ENCODE results near the gene RBM19. TPM values are rescaled to one million over a fixed set of nuclear protein-coding genes. Genes with fewer than 3 reads are reported as not detected.
"Not testable (repeated sequence)": the region's sequence is repeated elsewhere in the genome, so short reads cannot be mapped to it uniquely, and the experiment has no call there.

The RBM19 gene
- total and polyA plus RNA-seq, 9 donors: 11.6 to 44.0 (median 33.9) TPM

DNA sequence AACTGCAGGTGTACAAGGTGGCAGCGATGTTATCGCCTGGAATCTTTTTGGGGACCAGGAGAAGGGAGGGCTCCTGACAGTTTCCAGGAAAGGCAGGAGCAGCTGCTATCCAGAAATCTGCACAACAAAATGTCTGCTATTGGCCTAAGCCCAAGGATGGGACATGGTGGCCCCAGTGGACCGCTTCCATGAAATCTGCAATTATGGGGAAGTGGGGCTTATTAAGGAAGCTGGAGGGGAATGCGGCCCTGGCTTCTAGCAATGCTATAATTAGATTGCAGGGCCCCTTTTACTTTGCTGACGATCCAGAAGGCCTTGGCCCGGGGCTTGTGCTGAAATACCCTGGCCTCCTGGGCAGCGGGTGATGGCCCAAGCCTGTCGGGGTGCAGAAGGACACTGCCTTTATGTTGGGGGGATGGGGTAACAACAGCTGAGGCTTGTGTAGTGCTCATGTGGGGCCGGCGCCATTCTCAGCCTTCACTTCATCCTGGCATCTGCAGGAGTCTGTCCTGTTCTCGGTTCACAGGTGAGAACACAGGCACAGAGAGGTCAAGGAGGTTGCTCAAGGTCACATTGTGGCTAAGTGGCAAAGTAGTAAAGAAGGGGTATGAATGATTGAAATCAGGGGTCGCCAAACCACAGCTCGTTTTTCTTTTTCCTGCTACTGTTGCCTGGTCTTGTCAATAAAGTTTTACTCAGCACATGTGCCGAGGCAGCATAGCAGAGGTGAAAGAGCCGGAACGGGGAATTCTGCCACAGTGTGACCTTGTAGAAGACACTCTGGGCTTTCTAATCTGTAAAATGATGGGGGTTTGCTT lies 153.5 kb downstream of the RBM19 start:
- H3K27ac ChIP-seq: no peak overlapping the region
- H3K9me3 ChIP-seq: no peaks in the 10 kb centered on the region
- H3K36me3 ChIP-seq: no peaks in the 10 kb centered on the region
- H3K4me1 ChIP-seq (ENCODE audit: insufficient read depth): no peaks in the 10 kb centered on the region
- no peak for DNase-seq
- H3K27me3 ChIP-seq: no peaks in the 10 kb centered on the region
- intact Hi-C loops (cut with DNase I): no loop called here
- no peak overlapping the region for H3K4me3 ChIP-seq
- TF ChIP-seq POLR2A (IDR thresholded peaks at IDR 0.05): no peak
- 81 to 86% (median 82%) methylated on average over 16 of the region's 16 CpGs for WGBS, 3 donors

DNA sequence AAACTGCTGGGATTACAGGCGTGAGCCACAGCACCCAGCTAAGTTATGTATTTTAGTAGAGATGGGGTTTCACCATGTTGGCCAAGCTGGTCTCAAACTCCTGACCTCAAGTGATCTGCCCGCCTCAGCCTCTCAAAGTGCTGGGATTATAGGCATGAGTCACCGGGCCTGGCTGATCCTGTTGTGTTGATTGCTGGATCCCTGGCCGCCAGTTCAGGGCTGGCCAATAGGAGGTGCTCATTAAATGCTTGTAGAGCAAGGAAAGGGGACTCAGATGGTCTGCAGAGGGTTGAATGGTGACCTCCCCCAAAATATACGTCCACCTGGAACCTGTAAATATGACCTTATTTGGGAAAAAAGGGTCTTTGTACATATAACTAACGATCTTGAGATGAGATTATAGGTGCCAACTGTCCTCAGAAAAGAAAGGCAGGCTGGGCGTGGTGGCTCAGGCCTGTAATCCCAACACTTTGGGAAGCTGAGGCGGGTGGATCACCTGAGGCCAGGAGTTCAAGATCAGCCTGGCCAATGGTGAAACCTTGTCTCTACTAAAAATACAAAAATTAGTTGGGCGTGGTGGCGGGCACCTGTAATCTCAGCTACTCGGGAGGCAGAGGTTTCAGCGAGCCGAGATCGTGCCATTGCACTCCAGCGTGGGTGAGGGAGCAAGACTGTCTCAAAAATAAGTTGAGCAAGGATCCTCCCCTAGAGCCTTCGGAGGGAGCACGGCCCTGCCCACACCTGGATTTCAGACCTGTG lies 156.5 kb downstream of the RBM19 start:
- H3K27me3 ChIP-seq; H3K4me1 ChIP-seq (ENCODE audit: insufficient read depth); H3K9me3 ChIP-seq; H3K4me3 ChIP-seq; H3K36me3 ChIP-seq; H3K27ac ChIP-seq; intact Hi-C loops (cut with DNase I); DNase-seq: not testable (repeated sequence)
- WGBS, 3 donors: 90 to 94% (median 91%) methylated on average over 17 of the region's 17 CpGs

DNA sequence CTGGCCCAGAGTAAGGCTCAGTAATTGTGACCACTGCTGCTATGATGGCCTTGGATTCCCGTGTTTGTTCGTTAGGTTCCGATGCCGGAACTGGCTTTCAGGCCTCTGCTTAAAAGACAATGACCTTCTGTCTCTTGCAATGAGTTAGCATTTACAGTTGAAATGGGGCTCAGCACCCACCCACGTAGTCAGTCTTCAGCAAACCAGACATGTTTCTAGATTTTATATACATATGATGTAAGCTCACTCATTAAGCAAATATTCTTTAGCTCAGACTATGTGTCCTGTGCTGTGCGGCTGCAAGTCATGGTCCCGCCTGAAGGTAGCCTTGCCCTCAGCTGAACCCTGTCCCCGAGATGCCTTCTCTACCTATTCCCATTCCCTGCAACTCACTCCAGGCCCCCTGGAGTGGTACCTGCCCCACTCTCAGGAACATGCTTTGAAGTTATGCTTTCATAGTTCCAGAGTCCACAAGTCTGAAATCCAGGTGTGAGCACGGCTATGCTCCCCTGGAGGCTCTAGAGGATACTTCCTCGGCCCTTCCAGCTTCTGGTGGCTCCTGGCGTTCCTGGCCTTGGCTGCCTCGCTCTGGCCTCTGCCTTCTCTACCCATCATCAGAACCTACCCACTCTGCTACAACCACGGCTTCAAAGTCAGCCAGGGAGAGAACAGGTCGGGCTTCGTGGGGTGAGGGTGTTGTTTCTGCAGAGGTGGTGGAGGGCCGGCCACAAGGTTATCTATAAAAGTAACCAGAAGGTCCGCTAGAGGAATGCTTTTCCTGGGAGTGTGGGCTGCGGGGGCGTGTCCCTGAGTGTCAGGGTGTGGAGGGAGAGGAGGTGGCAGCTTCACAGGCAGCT lies 157.8 kb downstream of the RBM19 start:
- no peak for DNase-seq
- no peaks in the 10 kb centered on the region for H3K9me3 ChIP-seq
- 57 to 69% (median 63%) methylated on average over 19 of the region's 19 CpGs for WGBS, 3 donors
- H3K27me3 ChIP-seq: no peaks in the 10 kb centered on the region
- no peak overlapping the region for H3K4me3 ChIP-seq
- no peak for TF ChIP-seq POLR2A (IDR thresholded peaks at IDR 0.05)
- no peak for TF ChIP-seq EP300 (IDR thresholded peaks at IDR 0.05)
- TF ChIP-seq, protein P1, sequence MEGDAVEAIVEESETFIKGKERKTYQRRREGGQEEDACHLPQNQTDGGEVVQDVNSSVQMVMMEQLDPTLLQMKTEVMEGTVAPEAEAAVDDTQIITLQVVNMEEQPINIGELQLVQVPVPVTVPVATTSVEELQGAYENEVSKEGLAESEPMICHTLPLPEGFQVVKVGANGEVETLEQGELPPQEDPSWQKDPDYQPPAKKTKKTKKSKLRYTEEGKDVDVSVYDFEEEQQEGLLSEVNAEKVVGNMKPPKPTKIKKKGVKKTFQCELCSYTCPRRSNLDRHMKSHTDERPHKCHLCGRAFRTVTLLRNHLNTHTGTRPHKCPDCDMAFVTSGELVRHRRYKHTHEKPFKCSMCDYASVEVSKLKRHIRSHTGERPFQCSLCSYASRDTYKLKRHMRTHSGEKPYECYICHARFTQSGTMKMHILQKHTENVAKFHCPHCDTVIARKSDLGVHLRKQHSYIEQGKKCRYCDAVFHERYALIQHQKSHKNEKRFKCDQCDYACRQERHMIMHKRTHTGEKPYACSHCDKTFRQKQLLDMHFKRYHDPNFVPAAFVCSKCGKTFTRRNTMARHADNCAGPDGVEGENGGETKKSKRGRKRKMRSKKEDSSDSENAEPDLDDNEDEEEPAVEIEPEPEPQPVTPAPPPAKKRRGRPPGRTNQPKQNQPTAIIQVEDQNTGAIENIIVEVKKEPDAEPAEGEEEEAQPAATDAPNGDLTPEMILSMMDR (IDR thresholded peaks at IDR 0.05): no peak
- no peaks in the 10 kb centered on the region for H3K4me1 ChIP-seq (ENCODE audit: insufficient read depth)
- intact Hi-C loops (cut with DNase I): no loop called here
- no peaks in the 10 kb centered on the region for H3K36me3 ChIP-seq
- no peak overlapping the region for H3K27ac ChIP-seq

DNA sequence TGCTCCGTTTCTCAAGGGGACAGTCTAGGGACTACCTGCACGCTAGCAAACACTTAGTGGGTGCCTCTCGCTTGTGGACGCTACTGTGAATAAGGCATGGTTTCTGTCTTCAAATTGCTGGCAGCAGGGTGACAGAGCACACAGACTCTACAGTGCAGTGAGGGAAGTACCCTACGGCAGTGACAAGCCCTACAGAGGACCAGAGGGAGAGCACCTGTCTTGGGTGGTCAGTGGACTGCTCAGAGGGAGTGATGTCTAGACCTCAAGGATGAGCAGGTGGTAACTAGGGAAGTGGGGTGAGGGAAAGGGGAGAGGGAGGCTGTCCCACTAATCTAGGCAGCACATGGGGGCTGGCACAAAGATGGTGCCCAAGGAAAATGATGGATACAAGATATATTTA lies 160.5 kb downstream of the RBM19 start:
- intact Hi-C loops (cut with DNase I): no loop called here
- Histone ChIP-seq H3K9me3 (no peaks in the 10 kb centered on the region), H3K27me3 (no peaks in the 10 kb centered on the region), H3K36me3 (no peaks in the 10 kb centered on the region), H3K27ac (no peak overlapping the region), H3K4me1 (ENCODE audit: insufficient read depth) (no peaks in the 10 kb centered on the region), H3K4me3 (no peak overlapping the region)
- DNase-seq: no peak
- TF ChIP-seq EP300 (IDR thresholded peaks at IDR 0.05): no peak
- TF ChIP-seq POLR2A (IDR thresholded peaks at IDR 0.05): no peak
- TF ChIP-seq, protein P1 (IDR thresholded peaks at IDR 0.05): no peak
- 91 to 93% (median 92%) methylated on average over 5 of the region's 5 CpGs for WGBS, 3 donors

DNA sequence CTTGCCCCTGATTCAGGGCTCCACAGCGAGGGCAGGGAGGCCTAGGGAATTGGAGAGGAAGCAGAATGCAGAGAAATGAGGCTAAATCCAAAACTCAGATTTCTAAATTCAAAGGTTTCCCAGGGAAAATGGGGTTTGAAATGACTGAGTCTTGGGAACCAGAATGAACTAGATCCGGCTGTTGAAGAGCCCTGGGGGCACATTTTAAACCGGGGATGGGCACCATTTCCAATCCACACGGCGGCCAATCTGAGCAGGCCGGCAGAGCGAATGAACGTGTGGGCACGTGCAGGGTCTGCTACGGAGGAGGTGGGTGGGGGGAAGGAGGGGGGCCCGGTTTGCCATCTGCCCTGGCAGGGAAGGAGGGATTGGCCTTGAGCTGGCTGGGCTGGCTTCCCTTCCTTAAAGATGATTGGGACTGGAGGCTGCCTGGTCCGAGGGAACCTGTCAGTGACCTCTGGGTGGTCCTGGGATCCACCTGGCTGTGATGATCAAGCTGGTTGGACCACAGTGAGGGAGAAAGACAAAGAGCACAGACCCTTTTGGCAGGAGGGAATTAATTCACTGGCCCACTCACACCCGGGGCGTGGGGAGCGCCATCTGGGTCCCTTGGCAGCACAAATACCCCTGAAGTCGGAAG lies 161.0 kb downstream of the RBM19 start:
- DNase-seq: no peak
- H3K36me3 ChIP-seq: no peaks in the 10 kb centered on the region

More for the DNA sequence above, 161.0 kb downstream of the RBM19 start:
- 54 to 58% (median 58%) methylated on average over 16 of the region's 16 CpGs for WGBS, 3 donors
- TF ChIP-seq, protein P1 (IDR thresholded peaks at IDR 0.05): no peak
- no peak for TF ChIP-seq EP300 (IDR thresholded peaks at IDR 0.05)
- no peak for TF ChIP-seq POLR2A (IDR thresholded peaks at IDR 0.05)
- intact Hi-C loops (cut with DNase I): no loop called here
- H3K4me3 ChIP-seq: no peak overlapping the region
- no peak overlapping the region for H3K27ac ChIP-seq
- H3K9me3 ChIP-seq: no peaks in the 10 kb centered on the region
- H3K27me3 ChIP-seq: no peaks in the 10 kb centered on the region
- no peaks in the 10 kb centered on the region for H3K4me1 ChIP-seq (ENCODE audit: insufficient read depth)
